HG02763 (cell line): ENCODE results near the gene CACTIN.

ENCODE experiments used
- ATAC-seq: cut with Tn5 transposase; IDR thresholded peaks from one replicate; pipeline ENCODE4 v1.9.1; 2021; ENCODE audit warnings: mild to moderate bottlenecking, moderate library complexity; ENCODE audit not compliant: unreplicated experiment

CACTIN gene

GRCh38 chr19:3663838-3664237 is 37.2 kb upstream of the CACTIN start:
- no peak for ATAC-seq

GRCh38 chr19:3661284-3662238 is 35.0 kb upstream of the CACTIN start:
- no peak for ATAC-seq

- no peak for ATAC-seq
These were observed 34.1 kb upstream of the CACTIN start for GRCh38 chr19:3660493-3661219.

GRCh38 chr19:3659746-3660112 is 33.1 kb upstream of the CACTIN start:
- no peak for ATAC-seq

- ATAC-seq, result no peak
These were observed 32.5 kb upstream of the CACTIN start for GRCh38 chr19:3658870-3659745.

- no peak for ATAC-seq
These were observed 31.6 kb upstream of the CACTIN start for GRCh38 chr19:3658004-3658869.

GRCh38 chr19:3657395-3657769 is 30.8 kb upstream of the CACTIN start:
- no peak for ATAC-seq

GRCh38 chr19:3656747-3657394 is 30.3 kb upstream of the CACTIN start:
- no peak for ATAC-seq

GRCh38 chr19:3656073-3656746 is 29.6 kb upstream of the CACTIN start:
- ATAC-seq, result no peak

- no peak for ATAC-seq
These were observed 28.9 kb upstream of the CACTIN start for GRCh38 chr19:3655402-3656072.

GRCh38 chr19:3653865-3654513 is 27.4 kb upstream of the CACTIN start:
- ATAC-seq, result no peak

- no peak for ATAC-seq
These were observed 26.6 kb upstream of the CACTIN start for GRCh38 chr19:3653081-3653795.

GRCh38 chr19:3652422-3652821 is 25.8 kb upstream of the CACTIN start:
- ATAC-seq, result no peak

- no peak for ATAC-seq
These were observed 25.1 kb upstream of the CACTIN start for GRCh38 chr19:3651684-3652083.

- no peak for ATAC-seq
These were observed 23.3 kb upstream of the CACTIN start for GRCh38 chr19:3649888-3650287.

GRCh38 chr19:3648037-3648905 is 21.7 kb upstream of the CACTIN start:
- ATAC-seq, result no peak
